ENCODE data around the gene CPHXL. TPM values are rescaled to one million over a fixed set of nuclear protein-coding genes. Genes with fewer than 3 reads are reported as not detected.

The CPHXL gene
- total RNA-seq, 1 donor from 2014 or later, result not detected

- Mint-ChIP-seq H3K4me1 (no peaks in the 10 kb centered on the region), H3K4me3 (no peak overlapping the region)
- DNase-seq (ENCODE audit: low spot score in 2 of 2, unreplicated experiment in 2 of 2), result no peak
Measured at GRCh38 chr16:75761108-75761507, 34.8 kb upstream of the CPHXL start.

DNA sequence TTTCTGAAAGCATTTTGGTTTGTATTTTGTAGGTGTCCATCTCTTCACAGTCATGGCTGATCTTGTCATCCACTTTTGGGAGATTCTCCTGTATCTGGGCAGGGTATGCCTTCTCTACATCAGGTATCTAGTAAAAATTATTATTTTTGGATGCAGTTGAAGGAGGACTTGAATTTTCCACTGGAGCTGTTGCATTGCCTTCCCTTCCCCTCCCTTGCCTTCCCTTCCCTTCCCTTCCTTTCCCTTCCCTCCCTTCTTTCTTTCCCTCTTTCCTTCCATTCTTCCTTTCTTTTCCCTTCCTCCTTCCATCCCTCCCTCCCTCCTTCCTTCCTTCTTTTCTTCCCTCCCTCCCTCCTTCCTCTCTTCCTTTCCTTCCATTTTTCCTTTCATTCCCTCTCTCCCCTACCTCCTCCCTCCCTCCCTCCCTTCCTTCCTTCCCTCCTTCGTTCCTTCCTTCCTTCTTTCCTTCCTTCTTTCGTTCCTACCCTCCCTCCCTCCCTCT, 33.8 kb upstream of the CPHXL start:
- H3K36me3 Mint-ChIP-seq, result no peaks in the 10 kb centered on the region
- no peak overlapping the region for H3K27ac Mint-ChIP-seq
- TF ChIP-seq, protein P1, sequence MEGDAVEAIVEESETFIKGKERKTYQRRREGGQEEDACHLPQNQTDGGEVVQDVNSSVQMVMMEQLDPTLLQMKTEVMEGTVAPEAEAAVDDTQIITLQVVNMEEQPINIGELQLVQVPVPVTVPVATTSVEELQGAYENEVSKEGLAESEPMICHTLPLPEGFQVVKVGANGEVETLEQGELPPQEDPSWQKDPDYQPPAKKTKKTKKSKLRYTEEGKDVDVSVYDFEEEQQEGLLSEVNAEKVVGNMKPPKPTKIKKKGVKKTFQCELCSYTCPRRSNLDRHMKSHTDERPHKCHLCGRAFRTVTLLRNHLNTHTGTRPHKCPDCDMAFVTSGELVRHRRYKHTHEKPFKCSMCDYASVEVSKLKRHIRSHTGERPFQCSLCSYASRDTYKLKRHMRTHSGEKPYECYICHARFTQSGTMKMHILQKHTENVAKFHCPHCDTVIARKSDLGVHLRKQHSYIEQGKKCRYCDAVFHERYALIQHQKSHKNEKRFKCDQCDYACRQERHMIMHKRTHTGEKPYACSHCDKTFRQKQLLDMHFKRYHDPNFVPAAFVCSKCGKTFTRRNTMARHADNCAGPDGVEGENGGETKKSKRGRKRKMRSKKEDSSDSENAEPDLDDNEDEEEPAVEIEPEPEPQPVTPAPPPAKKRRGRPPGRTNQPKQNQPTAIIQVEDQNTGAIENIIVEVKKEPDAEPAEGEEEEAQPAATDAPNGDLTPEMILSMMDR (IDR thresholded peaks at IDR 0.05; ENCODE audit: unreplicated experiment), result no peak
- H3K9me3 Mint-ChIP-seq, result no peaks in the 10 kb centered on the region
- peaks cover 20% of the 10 kb centered on the region for H3K27me3 Mint-ChIP-seq (ENCODE audit: low read depth)
- no peak overlapping the region for H3K4me3 Mint-ChIP-seq
- H3K4me1 Mint-ChIP-seq, result no peaks in the 10 kb centered on the region
- DNase-seq (ENCODE audit: low spot score in 2 of 2, unreplicated experiment in 2 of 2), result no peak

More at GRCh38 chr16:75761108-75761507, 34.8 kb upstream of the CPHXL start:
- Mint-ChIP-seq H3K36me3 (no peaks in the 10 kb centered on the region), H3K27ac (no peak overlapping the region), H3K9me3 (no peaks in the 10 kb centered on the region), H3K27me3 (ENCODE audit: low read depth) (peaks cover 21% of the 10 kb centered on the region)
- TF ChIP-seq, protein P1 (IDR thresholded peaks at IDR 0.05; ENCODE audit: unreplicated experiment), result no peak

DNA sequence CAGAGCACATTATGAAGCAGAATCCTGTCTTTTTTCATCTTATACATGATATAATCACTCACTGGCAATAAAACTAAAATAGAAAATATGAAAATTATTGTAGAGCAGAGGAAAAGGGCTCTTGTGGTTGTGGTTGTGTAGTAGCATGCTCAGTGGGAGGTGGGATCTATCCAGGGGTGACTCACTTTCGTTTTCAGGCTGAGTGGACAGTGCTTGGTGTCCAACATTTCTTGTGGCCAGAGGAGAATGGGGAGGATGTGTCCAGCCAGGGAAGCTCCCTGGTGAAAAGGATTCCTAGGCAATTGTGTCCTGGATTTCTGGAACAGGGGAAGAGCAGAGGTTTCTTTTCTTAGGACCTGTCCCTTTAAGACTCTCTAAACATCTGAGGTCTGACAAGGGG, 31.9 kb upstream of the CPHXL start:
- H3K27me3 Mint-ChIP-seq (ENCODE audit: low read depth), result peaks cover 27% of the 10 kb centered on the region
- H3K9me3 Mint-ChIP-seq, result no peaks in the 10 kb centered on the region
- H3K4me1 Mint-ChIP-seq, result no peaks in the 10 kb centered on the region
- H3K27ac Mint-ChIP-seq, result no peak overlapping the region
- TF ChIP-seq, protein P1 (IDR thresholded peaks at IDR 0.05; ENCODE audit: unreplicated experiment), result no peak
- H3K36me3 Mint-ChIP-seq, result no peaks in the 10 kb centered on the region
- no peak overlapping the region for H3K4me3 Mint-ChIP-seq
- no peak for DNase-seq (ENCODE audit: low spot score in 2 of 2, unreplicated experiment in 2 of 2)

DNA sequence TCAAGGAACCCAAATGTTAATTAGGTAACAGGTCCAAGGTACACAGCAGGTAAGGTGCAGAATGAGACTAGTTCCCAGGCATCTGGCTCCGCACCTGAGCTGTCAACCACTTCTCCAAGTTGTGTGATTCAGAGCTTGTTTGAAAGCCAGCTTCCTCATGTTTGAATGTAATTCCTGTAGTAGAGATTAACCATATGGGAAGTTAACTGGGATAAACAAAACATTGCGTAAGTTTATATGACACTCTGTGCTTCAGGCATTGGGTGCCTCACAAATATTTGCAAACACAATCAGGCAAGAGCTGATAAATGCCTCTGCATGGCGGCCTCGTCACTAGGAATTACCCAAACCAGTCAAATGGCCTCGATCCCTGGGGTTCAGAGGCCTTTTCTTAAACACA, 27.9 kb upstream of the CPHXL start:
- Mint-ChIP-seq H3K9me3 (no peaks in the 10 kb centered on the region), H3K36me3 (no peaks in the 10 kb centered on the region), H3K27ac (no peak overlapping the region), H3K4me3 (no peak overlapping the region), H3K27me3 (ENCODE audit: low read depth) (peaks cover 23% of the 10 kb centered on the region), H3K4me1 (no peaks in the 10 kb centered on the region)
- TF ChIP-seq, protein P1 (IDR thresholded peaks at IDR 0.05; ENCODE audit: unreplicated experiment), result no peak
- no peak for DNase-seq (ENCODE audit: low spot score in 2 of 2, unreplicated experiment in 2 of 2)

GRCh38 chr16:75750528-75750927, 24.2 kb upstream of the CPHXL start:
- Mint-ChIP-seq H3K9me3 (peaks cover 17% of the 10 kb centered on the region), H3K27ac (no peak overlapping the region), H3K4me1 (no peaks in the 10 kb centered on the region), H3K4me3 (no peak overlapping the region), H3K36me3 (no peaks in the 10 kb centered on the region), H3K27me3 (ENCODE audit: low read depth) (peaks cover 13% of the 10 kb centered on the region)
- TF ChIP-seq, protein P1 (IDR thresholded peaks at IDR 0.05; ENCODE audit: unreplicated experiment), result no peak
- no peak for DNase-seq (ENCODE audit: low spot score in 2 of 2, unreplicated experiment in 2 of 2)

DNA sequence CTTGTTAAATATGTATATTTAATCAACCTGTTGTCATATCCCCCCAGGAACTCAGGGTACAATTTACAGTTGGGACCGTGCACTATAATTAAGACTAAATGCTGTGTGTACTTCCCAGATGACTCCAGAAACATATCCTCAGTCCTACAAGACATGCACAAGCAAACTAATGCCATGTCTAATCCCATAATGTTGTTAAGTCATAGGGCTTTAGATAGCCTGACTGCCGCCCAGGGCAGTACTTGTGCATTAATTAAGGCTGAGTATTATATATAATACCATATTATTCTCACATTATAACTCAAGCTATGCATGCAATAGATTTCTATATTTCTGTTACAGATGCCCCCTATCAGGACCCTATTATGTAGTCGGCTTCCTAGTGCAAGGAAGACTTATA, 20.1 kb upstream of the CPHXL start:
- peaks cover 45% of the 10 kb centered on the region for H3K9me3 Mint-ChIP-seq
- TF ChIP-seq, protein P1 (IDR thresholded peaks at IDR 0.05; ENCODE audit: unreplicated experiment), result no peak
- H3K36me3 Mint-ChIP-seq, result peaks cover 6% of the 10 kb centered on the region
- H3K27ac Mint-ChIP-seq, result no peak overlapping the region
- H3K4me1 Mint-ChIP-seq, result no peaks in the 10 kb centered on the region
- DNase-seq (ENCODE audit: low spot score in 2 of 2, unreplicated experiment in 2 of 2), result no peak
- H3K4me3 Mint-ChIP-seq, result no peak overlapping the region
- peaks cover under 1% of the 10 kb centered on the region for H3K27me3 Mint-ChIP-seq (ENCODE audit: low read depth)

Data from mesothelial cell of epicardium (in vitro differentiated cells).